ENCODE measurements around the gene ZHX3.

The ZHX3 gene

DNA sequence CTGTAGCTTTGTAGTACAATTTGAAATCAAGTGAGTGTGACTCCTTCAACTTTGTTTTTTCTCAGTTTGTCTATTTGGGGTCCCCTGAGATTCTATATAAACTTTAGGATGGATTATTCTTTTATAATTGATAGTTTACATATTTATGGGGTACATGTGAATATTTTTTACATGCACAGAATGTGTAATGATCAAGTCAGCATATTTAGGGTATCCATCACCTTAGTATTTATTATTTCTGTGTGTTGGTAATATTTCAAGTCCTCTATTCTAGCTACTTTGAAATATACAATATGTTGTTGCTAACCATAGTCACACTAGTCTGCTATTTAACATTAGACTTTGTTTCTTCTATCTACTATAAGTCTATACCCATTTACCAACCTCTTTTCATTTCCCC, 129.9 kb downstream of the ZHX3 start:
- Histone ChIP-seq H3K9ac (no peak overlapping the region), H3K4me3 (IDR thresholded peaks at IDR 0.05; ENCODE audit: insufficient read depth, low read depth, low read length) (no peak overlapping the region), H2AFZ (ENCODE audit: low read depth) (no peak overlapping the region), H3K36me3 (ENCODE audit: insufficient read depth) (no peaks in the 10 kb centered on the region), H3K79me2 (ENCODE audit: insufficient read depth, low read depth) (no peaks in the 10 kb centered on the region), H3K4me2 (no peak overlapping the region), H4K20me1 (ENCODE audit: insufficient read depth) (no peaks in the 10 kb centered on the region), H3K27me3 (ENCODE audit: insufficient read depth, low read depth) (no peaks in the 10 kb centered on the region), H3K27ac (no peak overlapping the region), H3K4me1 (ENCODE audit: low read depth, poor library complexity, severe bottlenecking) (no peaks in the 10 kb centered on the region)
- no peak for TF ChIP-seq CTCF (conservative IDR thresholded peaks at IDR 0.05; ENCODE audit: low read depth, low read length)

DNA sequence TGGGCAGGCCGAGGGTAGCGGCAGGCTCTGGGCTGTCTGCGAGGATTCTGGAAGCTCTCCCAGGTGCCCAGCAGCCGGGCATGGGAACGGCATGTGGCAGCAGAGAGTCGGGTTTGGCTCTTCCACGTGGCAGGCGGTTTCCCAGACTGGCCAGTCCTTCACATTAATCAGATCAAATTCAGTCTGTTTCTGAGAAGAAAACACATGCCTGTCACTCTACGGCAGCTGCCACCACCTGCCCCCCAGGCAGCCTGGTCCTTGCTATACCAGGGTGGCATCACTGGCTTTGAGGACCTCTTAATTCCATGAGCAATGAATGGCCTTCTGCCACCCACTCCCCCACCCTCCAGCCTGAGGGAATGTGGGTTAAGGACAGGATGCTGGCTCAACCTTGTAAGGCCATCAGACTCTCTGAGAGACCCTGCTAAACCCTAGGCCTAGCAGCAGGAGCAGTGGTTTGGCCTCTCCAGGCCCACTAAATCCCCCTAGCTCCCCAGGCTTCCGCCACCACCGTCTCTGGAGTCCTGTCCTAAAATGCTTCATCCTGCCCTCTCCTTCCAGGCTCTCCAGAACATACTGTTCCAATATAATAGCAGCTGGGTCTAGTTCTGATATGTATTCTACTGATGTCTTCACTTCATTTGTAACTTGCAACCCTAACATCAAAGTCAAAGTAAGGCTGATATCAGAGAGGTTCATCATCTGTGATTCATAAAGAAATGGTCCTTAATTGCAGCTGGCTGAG, 132.3 kb downstream of the ZHX3 start:
- Histone ChIP-seq H3K4me3 (IDR thresholded peaks at IDR 0.05; ENCODE audit: insufficient read depth, low read depth, low read length) (no peak overlapping the region), H3K4me1 (ENCODE audit: low read depth, poor library complexity, severe bottlenecking) (no peaks in the 10 kb centered on the region), H2AFZ (ENCODE audit: low read depth) (no peak overlapping the region), H3K27me3 (ENCODE audit: insufficient read depth, low read depth) (no peaks in the 10 kb centered on the region), H3K79me2 (ENCODE audit: insufficient read depth, low read depth) (no peaks in the 10 kb centered on the region), H4K20me1 (ENCODE audit: insufficient read depth) (no peaks in the 10 kb centered on the region), H3K36me3 (ENCODE audit: insufficient read depth) (no peaks in the 10 kb centered on the region), H3K9ac (no peak overlapping the region), H3K4me2 (no peak overlapping the region), H3K27ac (no peak overlapping the region)
- no peak for TF ChIP-seq CTCF (conservative IDR thresholded peaks at IDR 0.05; ENCODE audit: low read depth, low read length)

DNA sequence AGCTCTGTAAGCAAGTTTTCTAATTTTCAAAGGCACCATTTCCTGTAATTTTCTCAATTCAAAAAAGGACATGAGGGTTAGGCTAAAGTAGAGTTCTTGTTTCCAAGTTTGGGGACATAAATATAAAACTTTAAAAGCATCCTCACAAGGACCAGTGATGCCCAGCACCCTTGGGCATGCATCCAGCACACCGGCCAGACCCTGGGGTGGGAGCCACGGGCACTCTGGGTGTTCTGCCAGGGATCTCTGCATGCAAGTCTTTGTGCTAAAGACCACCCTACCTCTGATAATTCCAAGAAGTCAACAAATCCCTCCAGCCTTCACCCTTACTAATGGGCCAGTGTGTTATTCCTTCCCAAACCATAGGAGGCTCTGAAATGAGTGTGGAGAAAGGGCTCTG, 133.7 kb downstream of the ZHX3 start:
- no peak for TF ChIP-seq CTCF (conservative IDR thresholded peaks at IDR 0.05; ENCODE audit: low read depth, low read length)
- no peak overlapping the region for H2AFZ ChIP-seq (ENCODE audit: low read depth)
- H3K79me2 ChIP-seq (ENCODE audit: insufficient read depth, low read depth): no peaks in the 10 kb centered on the region

DNA sequence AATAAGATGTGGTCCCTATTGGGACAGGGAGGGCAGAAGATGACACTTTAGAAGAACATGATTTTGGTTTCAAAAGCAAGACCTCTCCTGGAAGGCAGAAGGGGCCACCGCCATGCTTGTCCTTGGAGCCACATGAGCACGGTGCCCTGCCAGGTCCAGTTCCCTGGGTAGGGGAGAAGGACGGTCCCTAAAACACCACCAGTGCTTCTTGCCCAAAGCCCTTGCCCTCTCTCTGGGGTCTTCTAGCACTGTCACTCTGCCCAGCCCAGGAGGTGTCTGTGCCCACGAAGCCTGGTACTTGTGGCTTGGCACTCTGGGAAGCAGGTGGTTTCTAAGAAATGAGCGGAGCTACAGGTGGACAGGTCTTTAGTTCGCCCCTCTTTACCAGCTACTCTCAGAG, 134.1 kb downstream of the ZHX3 start:
- Histone ChIP-seq H3K4me3 (IDR thresholded peaks at IDR 0.05; ENCODE audit: insufficient read depth, low read depth, low read length) (no peak overlapping the region), H3K9ac (no peak overlapping the region), H3K4me2 (no peak overlapping the region), H3K4me1 (ENCODE audit: low read depth, poor library complexity, severe bottlenecking) (no peaks in the 10 kb centered on the region), H4K20me1 (ENCODE audit: insufficient read depth) (no peaks in the 10 kb centered on the region), H3K27me3 (ENCODE audit: insufficient read depth, low read depth) (no peaks in the 10 kb centered on the region), H2AFZ (ENCODE audit: low read depth) (no peak overlapping the region), H3K27ac (no peak overlapping the region), H3K36me3 (ENCODE audit: insufficient read depth) (no peaks in the 10 kb centered on the region), H3K79me2 (ENCODE audit: insufficient read depth, low read depth) (no peaks in the 10 kb centered on the region)
- no peak for TF ChIP-seq CTCF (conservative IDR thresholded peaks at IDR 0.05; ENCODE audit: low read depth, low read length)

More for the DNA sequence above, 133.7 kb downstream of the ZHX3 start:
- no peak overlapping the region for H3K4me2 ChIP-seq
- no peaks in the 10 kb centered on the region for H4K20me1 ChIP-seq (ENCODE audit: insufficient read depth)
- H3K36me3 ChIP-seq (ENCODE audit: insufficient read depth): no peaks in the 10 kb centered on the region
- no peaks in the 10 kb centered on the region for H3K27me3 ChIP-seq (ENCODE audit: insufficient read depth, low read depth)
- no peak overlapping the region for H3K9ac ChIP-seq
- H3K4me1 ChIP-seq (ENCODE audit: low read depth, poor library complexity, severe bottlenecking): no peaks in the 10 kb centered on the region
- H3K4me3 ChIP-seq (IDR thresholded peaks at IDR 0.05; ENCODE audit: insufficient read depth, low read depth, low read length): no peak overlapping the region
- H3K27ac ChIP-seq: no peak overlapping the region
